HG02870 (cell line): ENCODE results near the gene RIPK4.

Source experiments
- ATAC-seq: cut with Tn5 transposase; IDR thresholded peaks from one replicate; pipeline ENCODE4 v1.9.1; 2021; ENCODE audit warnings: mild to moderate bottlenecking, moderate library complexity; ENCODE audit not compliant: unreplicated experiment

The RIPK4 gene

DNA sequence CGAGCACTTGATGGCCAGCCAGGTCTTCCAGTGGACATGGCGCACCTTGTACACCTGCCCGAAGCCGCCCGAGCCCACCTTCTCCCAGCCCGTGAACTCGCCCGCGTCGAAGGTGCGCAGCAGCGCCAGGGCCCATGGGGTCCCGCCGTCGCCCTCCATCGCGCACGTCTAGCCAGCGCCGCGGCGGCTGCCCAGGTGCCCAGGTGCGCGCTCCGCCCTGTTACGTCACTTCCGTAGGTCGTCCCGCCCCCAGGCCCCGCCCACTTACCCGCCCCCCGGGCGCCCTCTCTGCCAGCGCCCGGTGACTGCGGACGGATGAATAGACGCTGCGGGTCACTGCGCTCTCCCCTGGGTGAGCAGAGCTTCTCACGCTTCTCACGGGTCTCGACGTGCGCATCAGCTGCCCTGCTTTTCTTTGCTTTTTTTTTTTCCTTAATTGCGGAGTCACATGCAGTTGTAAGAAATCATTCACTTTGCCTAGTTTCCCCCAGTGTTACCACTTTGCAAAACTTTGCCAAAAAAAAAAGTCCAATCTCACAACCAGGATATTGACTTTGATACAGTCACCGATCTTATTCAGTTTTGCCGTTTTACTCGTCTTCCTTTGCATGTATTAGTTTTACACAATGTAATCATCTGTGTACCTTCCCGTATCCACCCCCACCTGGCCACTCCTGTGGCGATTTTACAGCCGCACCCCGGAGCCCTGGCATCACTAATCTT, at the start of gene RIPK4:
Gene RIPK4, minus strand, starts transcription at position 170 of the 723 bp plus-strand sequence. Its CDS starts 11 bp downstream, at position 159.
- no peak for ATAC-seq

DNA sequence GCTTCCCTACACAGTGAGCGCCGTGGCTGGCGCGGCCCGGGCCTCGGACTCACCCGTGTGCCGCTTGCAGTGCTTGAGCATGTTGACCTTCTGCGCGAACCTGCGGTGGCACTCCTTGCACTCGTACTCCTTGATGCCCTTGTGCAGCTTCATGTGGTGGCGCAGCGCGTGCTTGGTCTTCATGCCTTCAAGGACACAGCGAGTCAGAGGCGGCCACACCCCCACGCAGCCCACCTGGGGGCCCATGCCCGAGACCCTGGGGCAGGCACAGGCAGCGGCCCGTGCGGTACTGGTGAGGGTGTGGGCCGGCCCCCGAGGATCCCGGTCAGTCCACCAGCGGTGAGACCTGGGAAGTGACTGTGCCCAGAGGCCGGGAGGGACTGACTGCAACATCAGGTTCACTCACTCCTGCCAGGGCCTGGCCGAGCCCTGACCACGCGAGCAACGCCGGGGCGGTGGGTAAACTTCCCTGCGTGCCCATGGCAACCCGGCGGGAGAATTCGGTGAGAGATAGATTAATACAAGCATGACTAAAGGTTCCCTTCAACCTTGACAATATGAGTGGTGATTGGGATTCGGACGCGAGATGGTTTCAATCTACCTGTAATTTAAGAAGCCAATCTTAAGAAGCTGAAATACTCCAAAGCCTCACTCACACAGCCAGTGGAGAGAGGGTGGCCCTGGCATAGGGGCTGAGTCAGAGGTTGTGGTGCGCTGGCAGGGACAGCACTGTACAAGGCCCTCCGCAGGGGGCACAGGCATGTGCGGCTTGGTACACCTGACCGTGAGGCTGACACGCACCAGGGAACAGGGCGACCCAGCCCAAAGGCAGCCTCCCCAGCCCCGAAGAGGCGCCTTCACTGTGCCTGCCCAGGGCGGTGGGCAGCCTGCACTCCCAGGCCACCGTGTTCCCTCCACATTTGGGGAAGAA, 49.1 kb upstream of the RIPK4 start:
- no peak for ATAC-seq

DNA sequence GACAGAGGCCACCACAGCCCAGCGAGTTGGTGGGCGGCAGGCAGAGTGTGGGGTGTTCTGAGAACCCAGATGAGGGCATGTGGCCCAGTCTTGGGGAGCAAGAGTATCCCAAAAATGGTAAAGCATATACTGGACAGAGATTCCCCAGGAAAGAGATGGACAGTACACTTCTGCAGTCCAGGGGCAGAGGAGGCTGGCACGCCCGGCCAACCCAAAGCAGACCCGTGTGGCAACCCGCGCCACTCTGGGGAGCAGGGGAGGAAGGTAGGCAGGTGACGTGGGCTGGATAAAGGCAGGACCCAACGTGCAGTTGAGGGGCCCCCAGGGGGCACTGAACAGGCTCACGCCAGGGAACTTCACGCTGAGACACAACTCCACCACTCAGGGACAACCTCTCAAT, 46.4 kb upstream of the RIPK4 start:
- no peak for ATAC-seq

DNA sequence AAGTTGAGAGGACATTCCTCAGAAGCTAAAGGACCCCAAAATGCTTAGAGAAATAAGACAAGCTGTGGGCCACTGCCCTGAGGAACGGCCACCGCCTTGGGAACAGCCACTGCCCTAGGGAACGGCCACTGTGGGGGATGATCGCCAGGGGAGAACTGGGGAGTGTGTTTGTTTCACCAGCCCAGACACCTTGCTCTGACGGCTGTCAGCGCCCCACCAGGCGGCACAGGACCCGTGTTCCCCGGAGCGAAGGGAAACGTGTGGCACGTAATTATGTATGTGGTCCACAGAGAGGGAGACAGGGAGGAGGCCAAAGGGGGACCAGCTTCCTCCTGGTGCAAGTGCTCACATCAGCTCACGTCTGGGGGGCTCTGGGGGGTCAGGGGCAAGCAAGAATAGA, 45.8 kb upstream of the RIPK4 start:
- no peak for ATAC-seq

DNA sequence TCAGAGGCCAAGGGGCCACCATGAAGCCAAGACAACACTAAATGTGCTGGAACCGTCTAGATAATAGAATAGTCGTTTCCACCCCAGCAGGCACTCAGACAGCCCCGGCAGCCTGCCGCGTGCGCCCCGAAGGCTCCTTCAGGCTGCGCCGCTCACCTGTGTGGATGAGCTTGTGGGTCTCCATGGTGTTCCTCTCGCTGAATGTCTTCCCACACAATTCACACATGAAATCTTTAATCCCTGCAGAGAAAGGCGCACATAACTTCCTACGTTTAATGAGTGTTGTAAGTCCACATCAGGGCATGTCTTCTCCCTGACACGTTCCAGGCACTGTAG, 43.7 kb upstream of the RIPK4 start:
- ATAC-seq: no peak

DNA sequence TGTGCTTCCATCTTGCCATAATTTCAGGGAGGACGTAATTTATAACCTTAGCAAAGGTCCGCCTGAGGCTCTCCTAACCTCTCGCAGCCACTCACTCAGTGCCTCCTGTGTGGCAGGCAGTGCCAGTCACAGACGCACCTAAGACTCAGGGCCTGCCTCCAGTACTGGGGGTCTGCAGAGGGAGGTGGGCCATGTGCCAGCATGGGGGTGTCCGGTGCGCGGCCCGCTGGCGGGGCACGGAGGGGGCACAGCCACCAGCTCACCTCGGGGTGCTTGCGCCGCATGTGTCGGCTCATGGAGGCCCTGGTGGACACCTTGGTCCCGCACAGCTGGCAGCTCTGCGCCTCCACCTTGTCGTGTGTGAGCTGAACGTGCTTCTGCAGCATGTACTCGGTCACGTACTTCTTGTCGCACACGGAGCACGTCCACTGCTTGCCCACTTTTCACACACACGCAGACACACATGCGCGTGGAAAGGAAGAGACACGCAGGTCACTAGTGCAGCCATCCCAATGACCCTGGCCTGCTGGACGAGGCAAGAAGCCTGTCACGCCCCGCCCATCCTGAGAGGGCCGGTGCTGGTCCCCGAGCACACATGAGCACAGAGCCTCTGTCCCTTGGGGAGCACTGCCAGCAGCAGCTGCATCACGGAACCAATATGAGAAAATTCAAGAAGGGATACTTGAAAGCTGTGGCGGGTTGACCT, 43.2 kb upstream of the RIPK4 start:
- ATAC-seq: no peak

DNA sequence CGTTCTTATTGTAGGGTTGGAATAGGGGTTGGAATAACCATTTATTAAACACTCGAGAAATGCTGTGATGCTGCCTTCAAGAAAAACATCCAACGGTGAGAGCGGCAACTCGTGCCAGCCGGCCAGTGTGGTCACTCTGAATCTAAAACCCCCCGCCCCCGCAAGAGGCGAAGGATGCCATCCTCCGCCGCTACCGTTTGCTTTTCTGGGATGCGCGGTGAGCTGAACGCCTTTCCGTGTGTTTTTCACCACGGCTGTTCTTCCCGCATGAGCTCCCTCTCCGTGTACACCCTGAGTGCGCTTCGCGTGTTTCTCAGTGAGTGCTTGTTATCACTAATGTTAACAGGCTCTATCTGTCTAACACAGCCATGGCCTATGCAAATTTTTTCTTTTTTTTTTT, 42.0 kb upstream of the RIPK4 start:
- no peak for ATAC-seq

DNA sequence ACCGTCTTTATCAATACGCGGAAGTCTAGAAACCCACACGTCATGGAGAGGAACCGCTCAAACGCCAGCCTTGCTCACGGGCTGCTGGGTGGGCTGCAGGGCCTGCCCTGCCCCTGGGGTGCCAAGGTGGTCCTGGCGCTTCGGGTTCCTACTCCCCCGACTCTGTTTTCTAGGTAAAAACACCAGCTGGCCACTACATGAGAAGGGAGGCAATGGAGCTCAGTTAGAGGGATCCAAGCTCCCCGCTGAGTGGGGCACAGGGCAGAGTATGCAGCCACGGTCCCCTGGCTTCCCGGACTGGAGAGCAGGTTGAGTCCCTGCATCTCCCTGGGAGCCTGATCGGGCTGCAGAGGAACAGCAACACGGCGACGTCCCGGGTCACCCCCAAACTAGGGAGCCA, 41.2 kb upstream of the RIPK4 start:
- ATAC-seq: no peak

DNA sequence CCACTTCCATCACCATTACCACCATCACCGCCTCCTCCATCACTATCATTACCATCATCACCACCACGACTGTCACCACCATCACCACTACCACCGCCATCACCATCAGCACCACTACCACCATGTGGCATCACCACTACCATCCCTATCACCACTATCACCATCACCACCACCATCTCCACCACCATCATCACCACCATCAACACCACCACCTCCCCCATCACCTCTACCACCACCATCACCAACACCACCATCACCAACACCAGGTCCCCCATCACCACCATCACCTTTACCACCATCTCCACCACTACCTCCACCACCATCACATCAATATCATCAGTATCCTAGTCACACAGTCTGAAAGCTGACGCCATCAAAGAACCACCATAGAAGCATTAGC, 39.9 kb upstream of the RIPK4 start:
- no peak for ATAC-seq

DNA sequence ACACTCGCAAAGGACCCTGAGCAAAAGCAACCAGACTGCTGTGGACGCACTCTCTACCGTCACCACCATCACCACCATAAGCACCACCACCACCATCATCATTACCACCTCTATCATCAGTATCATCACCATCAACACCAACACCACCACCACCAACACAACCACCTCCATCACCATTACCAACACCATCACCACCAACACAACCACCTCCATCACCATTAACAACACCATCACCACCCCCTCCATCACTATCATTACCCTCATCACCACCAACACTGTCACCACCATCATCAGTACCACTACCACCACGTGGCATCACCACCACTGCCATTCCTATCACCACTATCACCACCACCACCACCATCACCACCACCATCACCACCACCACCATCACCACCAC, 38.8 kb upstream of the RIPK4 start:
- ATAC-seq: no peak

DNA sequence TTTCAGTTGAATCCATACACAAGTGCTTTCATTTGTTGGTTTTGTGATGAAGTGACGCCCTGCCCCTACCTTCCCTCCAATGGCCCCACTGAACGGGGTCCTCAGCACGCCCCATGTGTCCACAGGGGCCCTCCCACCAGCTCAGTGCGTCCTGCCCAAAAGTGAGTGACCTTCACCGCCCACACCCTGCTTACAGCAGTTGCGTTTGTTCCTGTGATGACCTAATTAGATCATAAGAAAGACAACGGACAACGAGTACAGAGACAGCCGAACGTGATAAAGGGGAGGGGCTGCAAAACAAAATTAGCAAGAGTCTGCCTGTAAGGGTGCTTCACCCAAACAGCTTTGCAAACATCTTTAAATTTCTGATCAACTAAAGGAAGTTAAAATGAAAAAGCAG, 38.2 kb upstream of the RIPK4 start:
- no peak for ATAC-seq

DNA sequence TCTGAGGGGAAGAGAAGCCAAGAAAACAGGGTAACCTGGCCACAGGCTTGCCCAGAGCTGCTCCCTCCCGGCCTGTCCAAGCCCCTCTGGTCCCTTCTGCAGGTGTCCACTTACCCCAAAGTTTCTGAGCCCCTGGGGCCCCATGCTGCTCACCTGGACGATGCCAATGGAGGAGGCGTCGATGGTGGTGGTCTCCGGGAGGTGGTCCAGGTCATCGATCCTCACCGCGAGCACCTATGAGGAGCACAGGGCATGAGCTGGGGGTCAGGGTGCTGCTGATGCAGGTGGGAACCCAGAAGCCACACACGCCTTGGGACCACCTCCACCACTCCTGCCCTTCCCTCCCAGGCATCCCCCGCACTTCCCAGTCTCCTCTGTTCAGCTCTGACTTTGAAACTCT, 37.5 kb upstream of the RIPK4 start:
- no peak for ATAC-seq

DNA sequence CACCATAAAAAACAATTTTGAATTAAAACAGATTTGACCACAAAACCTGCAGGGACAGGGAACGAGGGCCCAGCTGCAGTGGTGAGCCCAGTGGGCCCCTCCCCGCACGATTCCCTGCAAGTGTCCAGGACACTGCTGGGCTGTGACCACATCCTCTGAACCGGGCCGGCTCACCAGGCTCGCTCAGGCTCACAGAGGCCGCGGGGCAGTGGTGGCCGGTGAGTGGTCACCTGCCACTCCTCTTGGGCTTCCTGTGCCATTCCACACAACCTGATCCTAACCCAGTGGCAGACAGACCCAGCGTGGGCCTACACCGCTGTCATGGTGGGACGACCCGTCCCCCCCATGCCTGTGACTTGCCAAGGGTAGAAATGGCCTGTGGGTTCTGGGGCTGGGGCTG, 36.5 kb upstream of the RIPK4 start:
- no peak for ATAC-seq

DNA sequence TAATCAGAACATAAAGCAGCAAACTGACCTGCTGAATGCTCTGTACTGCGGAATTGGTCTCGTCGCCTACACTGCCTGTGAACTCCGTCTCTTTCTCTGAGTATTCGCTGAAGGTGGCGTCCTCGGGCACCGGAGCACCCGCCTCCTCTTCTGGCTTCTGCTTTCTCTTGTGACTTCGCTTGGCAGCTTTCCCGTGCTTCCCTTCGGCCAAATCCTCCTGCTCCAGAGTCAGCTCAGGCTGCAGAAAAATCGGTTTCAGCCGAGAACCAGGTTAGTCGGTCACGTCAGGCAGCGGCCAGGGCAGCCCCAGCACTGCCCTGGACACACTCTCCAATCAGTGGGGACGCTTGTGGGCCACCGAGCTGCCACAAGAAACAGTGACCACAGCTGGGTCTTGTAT, 35.8 kb upstream of the RIPK4 start:
- ATAC-seq: no peak

DNA sequence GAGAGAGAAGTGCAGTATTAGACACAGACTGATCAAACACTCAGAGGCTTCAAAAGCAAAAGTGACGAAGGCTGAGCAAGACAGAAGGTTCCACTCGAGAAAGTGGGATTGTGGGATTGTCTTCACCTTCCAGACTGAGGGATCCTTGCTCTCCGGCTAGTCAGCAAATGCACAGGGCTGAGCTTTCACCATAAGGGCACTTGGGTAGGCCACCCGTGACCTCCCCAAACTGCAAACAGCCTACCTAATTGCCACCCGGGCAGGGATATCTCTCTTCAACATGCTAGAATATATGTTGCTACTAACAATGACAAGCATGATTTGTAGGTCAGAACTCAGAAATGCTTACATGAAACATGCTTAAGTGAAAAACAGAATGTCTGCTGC, 35.3 kb upstream of the RIPK4 start:
- ATAC-seq: no peak

DNA sequence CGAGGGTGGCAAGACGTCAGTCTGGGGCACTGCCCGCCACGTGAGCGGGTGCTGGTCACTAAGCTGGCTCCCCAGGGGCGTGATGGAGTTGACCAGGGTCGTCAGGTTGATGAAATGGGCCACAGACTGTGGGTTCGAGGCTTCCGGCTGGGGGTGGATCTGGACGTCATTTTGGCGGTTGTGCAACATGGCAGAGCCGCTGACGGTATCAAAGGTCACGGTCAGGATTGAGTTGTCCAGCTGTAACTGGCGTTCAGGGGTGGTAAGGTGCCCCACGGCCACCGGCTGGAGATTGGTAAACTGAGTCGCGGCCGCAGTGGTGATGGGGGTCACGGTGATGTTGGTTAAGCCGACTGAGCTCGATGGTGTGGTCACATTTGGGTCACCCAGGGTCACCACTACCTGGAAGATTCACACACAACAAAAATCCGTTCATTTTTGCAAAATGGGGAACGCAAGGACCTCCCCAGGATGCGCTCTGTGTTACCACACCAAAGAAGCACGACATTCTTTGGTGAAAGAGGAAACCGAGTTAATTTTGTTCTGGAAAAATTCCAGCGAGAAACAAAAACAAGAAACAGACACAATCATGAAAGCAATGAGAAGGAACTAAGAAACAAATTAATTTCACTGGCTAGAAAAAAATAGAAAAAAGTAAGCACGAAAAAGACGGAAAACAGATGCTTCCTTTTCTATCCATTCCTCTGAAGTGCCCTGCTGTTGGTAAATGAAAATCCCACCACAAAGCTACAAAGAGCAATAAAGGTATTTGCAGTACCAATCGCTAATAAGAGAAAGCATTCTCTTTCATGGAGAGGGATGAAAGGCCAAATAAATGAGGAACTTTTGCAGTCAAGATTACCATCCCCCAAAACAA, 34.7 kb upstream of the RIPK4 start:
- no peak for ATAC-seq

DNA sequence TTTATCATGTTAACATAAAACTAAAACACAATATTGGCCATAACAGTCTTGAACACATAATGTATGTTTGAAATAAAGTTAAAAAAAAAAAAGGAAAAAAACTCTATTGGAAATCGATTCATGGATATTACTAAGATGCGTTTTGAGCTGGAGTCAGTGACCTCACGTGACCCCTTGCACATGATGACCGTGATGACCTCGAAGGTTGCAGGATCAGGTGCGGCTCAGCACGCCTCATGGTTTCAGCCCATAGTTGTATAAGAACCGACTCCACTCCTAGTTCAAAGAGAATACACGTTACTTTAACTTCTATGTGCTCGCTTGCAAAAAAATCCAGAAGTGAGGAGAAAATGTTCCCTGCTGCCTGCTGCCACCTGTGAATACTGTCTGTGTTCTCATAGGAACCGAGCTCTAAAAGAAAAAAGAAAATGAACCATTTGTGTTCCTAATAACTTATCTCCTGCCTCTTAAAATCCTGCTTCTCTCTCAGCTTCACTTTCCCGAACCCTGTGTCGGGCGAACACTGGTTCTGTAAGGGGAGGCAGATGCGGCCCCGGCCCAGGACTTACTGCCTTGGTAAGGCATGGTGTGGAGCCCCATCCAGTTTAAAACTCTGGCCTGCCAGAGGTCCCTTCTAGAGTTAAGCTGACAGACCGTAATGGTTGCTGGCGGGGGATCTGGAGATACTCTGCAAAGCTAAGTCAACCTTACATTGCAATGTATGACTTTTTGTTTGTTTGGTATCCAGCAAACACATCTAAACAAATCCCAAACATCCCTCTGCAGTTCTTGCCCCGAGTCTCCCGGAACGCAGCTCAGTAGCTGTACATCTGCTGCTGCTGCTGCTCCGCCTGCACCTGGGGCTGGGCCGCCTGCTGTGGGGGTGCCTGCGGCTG, 33.8 kb upstream of the RIPK4 start:
- ATAC-seq: no peak

DNA sequence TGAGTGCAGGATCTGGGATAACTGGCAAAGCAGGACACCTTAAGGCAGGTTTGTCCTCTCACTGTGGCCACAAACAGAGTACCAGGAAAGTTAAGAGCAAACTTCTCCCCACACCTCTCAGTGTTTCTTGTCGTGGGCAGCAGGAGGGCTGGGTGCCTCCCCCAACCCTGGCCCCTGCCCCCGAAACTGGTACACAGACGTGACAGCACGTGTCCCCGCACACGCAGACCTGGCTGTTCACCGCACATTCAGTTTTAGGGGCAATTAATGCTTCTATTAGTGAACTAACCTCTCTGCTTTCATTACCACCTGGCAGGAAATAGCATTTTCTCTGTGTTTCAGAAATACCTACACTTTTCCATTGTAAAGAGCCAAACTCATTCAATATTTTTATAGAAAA, 32.9 kb upstream of the RIPK4 start:
- no peak for ATAC-seq

DNA sequence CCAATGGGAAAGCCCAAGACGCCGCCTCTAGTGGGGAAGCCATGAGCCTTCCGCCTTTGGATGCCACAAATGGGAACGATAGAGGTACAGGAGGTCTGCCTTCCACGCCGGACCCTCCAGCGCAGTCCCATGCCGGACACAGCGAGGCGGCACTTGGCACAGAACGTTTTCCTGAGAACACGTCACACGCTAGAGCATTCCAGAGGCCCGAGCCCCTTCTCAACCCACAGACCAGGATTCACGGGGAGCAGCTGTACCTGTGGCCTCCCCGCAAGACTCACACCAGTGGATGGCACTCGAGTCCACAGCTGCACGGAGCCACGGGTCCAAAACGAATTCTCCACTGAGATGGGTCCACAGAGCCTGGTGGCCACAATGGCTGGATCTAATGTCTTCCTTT, 31.5 kb upstream of the RIPK4 start:
- ATAC-seq: no peak
